ENCODE results near the gene FAM3B. TPM values are rescaled to one million over a fixed set of nuclear protein-coding genes. Genes with fewer than 3 reads are reported as not detected.

Gene FAM3B
- total RNA-seq, 5 donors from 2014 or later (not counting 1 experiment from before 2014, with no cell fraction given), result not detected

GRCh38 chr21:41362605-41363369 lies 46.2 kb downstream of the FAM3B start:
- 100% methylated on average over 3 of the region's 16 CpGs for WGBS (ENCODE audit: insufficient coverage)
- Histone ChIP-seq H3K27ac (ENCODE audit: low read length) (peak overlapping the region; percentile 99), H3K36me3 (ENCODE audit: control insufficient read depth in 2 of 2, extremely low read depth in 1 of 2, insufficient read depth in 1 of 2, low read length in 1 of 2) (peaks cover 0 to 29% of the 10 kb centered on the region in 2 donors), H3K9me3 (no peaks in the 10 kb centered on the region), H3K27me3 (replicated peaks in 1 of 2; ENCODE audit: control insufficient read depth in 2 of 2, extremely low read depth in 1 of 2, insufficient read depth in 2 of 2, low read length in 1 of 2) (no peaks in the 10 kb centered on the region), H3K4me3 (ENCODE audit: control insufficient read depth in 1 of 2, extremely low read depth in 1 of 2, low read length in 1 of 2) (peak overlapping the region; percentile 75 to 82), H3K4me1 (ENCODE audit: control insufficient read depth in 1 of 2, extremely low read depth in 1 of 2, insufficient read depth in 2 of 2, low read length in 2 of 2) (peaks cover 17 to 35% of the 10 kb centered on the region in 2 experiments)
- Mint-ChIP-seq H3K27ac (peak overlapping the region; percentile 98 to 100), H3K4me1 (peaks cover 61 to 70% (median 69%) of the 10 kb centered on the region in 3 donors), H3K9me3 (no peaks in the 10 kb centered on the region), H3K36me3 (peaks cover 32% of the 10 kb centered on the region), H3K4me3 (peak overlapping the region; percentile 93 to 94 (median 94)), H3K27me3 (no peaks in the 10 kb centered on the region)
- ATAC-seq (replicated peaks in 1 of 4) (peak in 1 of 4 experiments; percentile 23), DNase-seq (no peak)
- ChIA-PET POLR2A (interaction anchor here in 1 of 2 donors (0.6 to 3.0 kb wide), 2 partner anchors 62 to 753 kb away, joined by 4 to 10 read pairs; partner anchors contain the start of gene MX1), CTCF (interaction anchor here (0.7 to 1.9 kb wide), 3 partner anchors 9 to 63 kb away, joined by 3 to 5 read pairs (median 3); partner anchors contain the start of gene MX1 (in 1 of the 2))

- Mint-ChIP-seq H3K36me3 (peaks cover 38% of the 10 kb centered on the region), H3K9me3 (no peaks in the 10 kb centered on the region), H3K27ac (peak overlapping the region; percentile 98 to 100), H3K27me3 (no peaks in the 10 kb centered on the region), H3K4me3 (peak overlapping the region; percentile 93 to 94 (median 94)), H3K4me1 (peaks cover 69 to 78% (median 77%) of the 10 kb centered on the region in 3 donors)
- peaks cover 17 to 37% of the 10 kb centered on the region in 2 experiments for H3K4me1 ChIP-seq (ENCODE audit: control insufficient read depth in 1 of 2, extremely low read depth in 1 of 2, insufficient read depth in 2 of 2, low read length in 2 of 2)
- peak overlapping the region in 1 of 2 donors; percentile 82 for H3K4me3 ChIP-seq (ENCODE audit: control insufficient read depth in 1 of 2, extremely low read depth in 1 of 2, low read length in 1 of 2)
- ChIA-PET POLR2A (interaction anchor here in 1 of 2 donors (3.0 kb wide), 1 partner anchor 62 kb away, joined by 10 read pairs; the partner anchor contains the start of gene MX1), CTCF (interaction anchor here (0.7 to 1.0 kb wide), 2 partner anchors 8 to 62 kb away, joined by 3 read pairs; no protein-coding TSS in a partner anchor)
- peak overlapping the region; percentile 99 for H3K27ac ChIP-seq (ENCODE audit: low read length)
- ATAC-seq (replicated peaks in 1 of 4) (no peak), DNase-seq (no peak)
- WGBS (ENCODE audit: insufficient coverage), result 95% methylated on average over 11 of the region's 18 CpGs
- no peaks in the 10 kb centered on the region for H3K9me3 ChIP-seq
- peaks cover 0 to 35% of the 10 kb centered on the region in 2 donors for H3K36me3 ChIP-seq (ENCODE audit: control insufficient read depth in 2 of 2, extremely low read depth in 1 of 2, insufficient read depth in 1 of 2, low read length in 1 of 2)
- H3K27me3 ChIP-seq (replicated peaks in 1 of 2; ENCODE audit: control insufficient read depth in 2 of 2, extremely low read depth in 1 of 2, insufficient read depth in 2 of 2, low read length in 1 of 2), result no peaks in the 10 kb centered on the region
Observed at GRCh38 chr21:41363370-41364270, 47.0 kb downstream of the FAM3B start.

- peak overlapping the region; percentile 98 to 100 for H3K27ac Mint-ChIP-seq
- ChIA-PET CTCF (no interaction called here), POLR2A (no interaction called here)
- Histone ChIP-seq H3K27ac (ENCODE audit: low read length) (no peak overlapping the region), H3K9me3 (no peaks in the 10 kb centered on the region), H3K4me1 (ENCODE audit: control insufficient read depth in 1 of 2, extremely low read depth in 1 of 2, insufficient read depth in 2 of 2, low read length in 2 of 2) (peaks cover 23 to 44% of the 10 kb centered on the region in 2 experiments), H3K4me3 (ENCODE audit: control insufficient read depth in 1 of 2, extremely low read depth in 1 of 2, low read length in 1 of 2) (no peak overlapping the region), H3K27me3 (replicated peaks in 1 of 2; ENCODE audit: control insufficient read depth in 2 of 2, extremely low read depth in 1 of 2, insufficient read depth in 2 of 2, low read length in 1 of 2) (no peaks in the 10 kb centered on the region), H3K36me3 (ENCODE audit: control insufficient read depth in 2 of 2, extremely low read depth in 1 of 2, insufficient read depth in 1 of 2, low read length in 1 of 2) (peaks cover 0 to 35% of the 10 kb centered on the region in 2 donors)
- H3K4me1 Mint-ChIP-seq, result peaks cover 76 to 85% (median 84%) of the 10 kb centered on the region in 3 donors
- DNase-seq (peak in 2 of 35 experiments; percentile 22 to 32), ATAC-seq (replicated peaks in 1 of 4) (no peak)
- peak overlapping the region; percentile 93 to 94 (median 94) for H3K4me3 Mint-ChIP-seq
- H3K9me3 Mint-ChIP-seq, result no peaks in the 10 kb centered on the region
- H3K36me3 Mint-ChIP-seq, result peaks cover 38% of the 10 kb centered on the region
- no peaks in the 10 kb centered on the region for H3K27me3 Mint-ChIP-seq
- 100% methylated on average over 5 of the region's 6 CpGs for WGBS (ENCODE audit: insufficient coverage)
Observed at GRCh38 chr21:41364308-41364707, 47.7 kb downstream of the FAM3B start.

GRCh38 chr21:41365377-41366107 lies 48.9 kb downstream of the FAM3B start:
- H3K4me1 Mint-ChIP-seq, result peaks cover 86 to 93% (median 92%) of the 10 kb centered on the region in 3 donors

GRCh38 chr21:41366522-41367151 lies 50.0 kb downstream of the FAM3B start:
- no peak for ATAC-seq (replicated peaks in 1 of 4)
- ChIA-PET POLR2A (no interaction called here), CTCF (no interaction called here)
- H3K9me3 Mint-ChIP-seq, result peaks cover 0 to 4% (median 0%) of the 10 kb centered on the region in 3 donors
- peak in 5 of 35 experiments; percentile 13 to 50 (median 20) for DNase-seq
- no peaks in the 10 kb centered on the region for H3K27me3 Mint-ChIP-seq
- Histone ChIP-seq H3K9me3 (no peaks in the 10 kb centered on the region), H3K4me1 (ENCODE audit: control insufficient read depth in 1 of 2, extremely low read depth in 1 of 2, insufficient read depth in 2 of 2, low read length in 2 of 2) (peaks cover 21 to 57% of the 10 kb centered on the region in 2 experiments), H3K4me3 (ENCODE audit: control insufficient read depth in 1 of 2, extremely low read depth in 1 of 2, low read length in 1 of 2) (no peak overlapping the region), H3K36me3 (ENCODE audit: control insufficient read depth in 2 of 2, extremely low read depth in 1 of 2, insufficient read depth in 1 of 2, low read length in 1 of 2) (peaks cover 0 to 35% of the 10 kb centered on the region in 2 donors), H3K27ac (ENCODE audit: low read length) (no peak overlapping the region), H3K27me3 (replicated peaks in 1 of 2; ENCODE audit: control insufficient read depth in 2 of 2, extremely low read depth in 1 of 2, insufficient read depth in 2 of 2, low read length in 1 of 2) (no peaks in the 10 kb centered on the region)
- 83% methylated on average over 6 of the region's 12 CpGs for WGBS (ENCODE audit: insufficient coverage)
- peaks cover 89 to 93% (median 93%) of the 10 kb centered on the region in 3 donors for H3K4me1 Mint-ChIP-seq
- H3K27ac Mint-ChIP-seq, result peak overlapping the region; percentile 79 to 96
- peaks cover 54% of the 10 kb centered on the region for H3K36me3 Mint-ChIP-seq
- no peak overlapping the region for H3K4me3 Mint-ChIP-seq

More at GRCh38 chr21:41365377-41366107, 48.9 kb downstream of the FAM3B start:
- CTCF ChIA-PET, result no interaction called here
- no peaks in the 10 kb centered on the region for H3K27me3 Mint-ChIP-seq
- H3K36me3 Mint-ChIP-seq, result peaks cover 44% of the 10 kb centered on the region
- 97% methylated on average over 9 of the region's 15 CpGs for WGBS (ENCODE audit: insufficient coverage)
- H3K36me3 ChIP-seq (ENCODE audit: control insufficient read depth in 2 of 2, extremely low read depth in 1 of 2, insufficient read depth in 1 of 2, low read length in 1 of 2), result peaks cover 0 to 35% of the 10 kb centered on the region in 2 donors
- peak overlapping the region; percentile 29 to 96 for H3K27ac Mint-ChIP-seq
- peaks cover 0 to under 1% (median 0%) of the 10 kb centered on the region in 3 donors for H3K9me3 Mint-ChIP-seq
- H3K27me3 ChIP-seq (replicated peaks in 1 of 2; ENCODE audit: control insufficient read depth in 2 of 2, extremely low read depth in 1 of 2, insufficient read depth in 2 of 2, low read length in 1 of 2), result no peaks in the 10 kb centered on the region
- POLR2A ChIA-PET, result no interaction called here
- DNase-seq (no peak), ATAC-seq (replicated peaks in 1 of 4) (no peak)
- H3K4me3 Mint-ChIP-seq, result peak overlapping the region in 1 of 3 donors; percentile 20
- H3K9me3 ChIP-seq, result no peaks in the 10 kb centered on the region
- H3K4me3 ChIP-seq (ENCODE audit: control insufficient read depth in 1 of 2, extremely low read depth in 1 of 2, low read length in 1 of 2), result no peak overlapping the region
- no peak overlapping the region for H3K27ac ChIP-seq (ENCODE audit: low read length)
- H3K4me1 ChIP-seq (ENCODE audit: control insufficient read depth in 1 of 2, extremely low read depth in 1 of 2, insufficient read depth in 2 of 2, low read length in 2 of 2), result peaks cover 25 to 56% of the 10 kb centered on the region in 2 experiments
